ENCODE data around the gene FAM168A.
"Not testable (repeated sequence)": the region's sequence is repeated elsewhere in the genome, so short reads cannot be mapped to it uniquely, and the experiment has no call there.

FAM168A gene

DNA sequence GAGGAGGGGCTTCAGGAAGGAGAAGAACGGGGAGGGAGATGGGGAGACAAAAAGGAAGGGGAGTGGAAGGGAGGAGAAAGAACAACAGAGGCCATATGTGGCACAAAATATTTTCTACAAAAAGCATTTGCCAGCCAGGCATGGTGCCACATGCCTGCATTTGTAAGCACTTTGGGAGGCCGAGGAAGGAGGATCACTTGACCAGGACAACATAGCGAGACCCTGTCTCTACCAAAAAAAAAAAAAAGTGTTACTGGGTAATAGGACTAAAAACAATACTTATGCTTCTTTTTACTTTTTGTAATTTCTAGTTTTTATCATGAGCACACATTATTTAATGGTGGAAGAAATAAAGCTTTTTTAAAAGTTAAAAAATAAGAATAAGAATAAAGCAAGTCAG is 5.3 kb downstream of the FAM168A start:
- H3K4me1 ChIP-seq (ENCODE audit: insufficient read depth, insufficient read length), result peaks cover 4% of the 10 kb centered on the region
- H3K9ac ChIP-seq (ENCODE audit: insufficient read length, low read depth), result no peak overlapping the region
- TF ChIP-seq SUZ12 (IDR thresholded peaks at IDR 0.05; ENCODE audit: extremely low read depth, insufficient read depth, insufficient read length), result no peak
- no peak for TF ChIP-seq ZNF274 (IDR thresholded peaks at IDR 0.05; ENCODE audit: low read depth, low read length)
- TF ChIP-seq YY1 (IDR thresholded peaks at IDR 0.05; ENCODE audit: insufficient read depth, insufficient read length), result no peak
- H3K4me3 ChIP-seq (ENCODE audit: insufficient read length, low read depth), result no peak overlapping the region
- H3K27me3 ChIP-seq (ENCODE audit: insufficient read depth, insufficient read length), result no peaks in the 10 kb centered on the region
- no peak for DNase-seq (ENCODE audit: low read depth, low spot score)
- no peaks in the 10 kb centered on the region for H3K9me3 ChIP-seq (ENCODE audit: insufficient read depth, low read length)
- no peaks in the 10 kb centered on the region for H3K36me3 ChIP-seq (ENCODE audit: insufficient read depth, insufficient read length, low read length)

- TF ChIP-seq YY1 (IDR thresholded peaks at IDR 0.05; ENCODE audit: insufficient read depth, insufficient read length) (no peak), SUZ12 (IDR thresholded peaks at IDR 0.05; ENCODE audit: extremely low read depth, insufficient read depth, insufficient read length) (no peak), ZNF274 (IDR thresholded peaks at IDR 0.05; ENCODE audit: low read depth, low read length) (no peak)
- Histone ChIP-seq H3K9ac (ENCODE audit: insufficient read length, low read depth) (no peak overlapping the region), H3K4me1 (ENCODE audit: insufficient read depth, insufficient read length) (peaks cover 2% of the 10 kb centered on the region), H3K4me3 (ENCODE audit: insufficient read length, low read depth) (no peak overlapping the region), H3K36me3 (ENCODE audit: insufficient read depth, insufficient read length, low read length) (no peaks in the 10 kb centered on the region), H3K27me3 (ENCODE audit: insufficient read depth, insufficient read length) (no peaks in the 10 kb centered on the region), H3K9me3 (ENCODE audit: insufficient read depth, low read length) (no peaks in the 10 kb centered on the region)
- no peak for DNase-seq (ENCODE audit: low read depth, low spot score)
These were observed 6.2 kb downstream of the FAM168A start for GRCh38 chr11:73591743-73592142.

GRCh38 chr11:73590991-73591390 is 6.9 kb downstream of the FAM168A start:
- TF ChIP-seq SUZ12 (IDR thresholded peaks at IDR 0.05; ENCODE audit: extremely low read depth, insufficient read depth, insufficient read length), result no peak
- TF ChIP-seq ZNF274 (IDR thresholded peaks at IDR 0.05; ENCODE audit: low read depth, low read length), result no peak
- no peak for TF ChIP-seq YY1 (IDR thresholded peaks at IDR 0.05; ENCODE audit: insufficient read depth, insufficient read length)
- no peak for DNase-seq (ENCODE audit: low read depth, low spot score)
- H3K4me1 ChIP-seq (ENCODE audit: insufficient read depth, insufficient read length), result no peaks in the 10 kb centered on the region
- H3K27me3 ChIP-seq (ENCODE audit: insufficient read depth, insufficient read length), result no peaks in the 10 kb centered on the region
- no peaks in the 10 kb centered on the region for H3K9me3 ChIP-seq (ENCODE audit: insufficient read depth, low read length)
- no peak overlapping the region for H3K9ac ChIP-seq (ENCODE audit: insufficient read length, low read depth)
- H3K4me3 ChIP-seq (ENCODE audit: insufficient read length, low read depth), result no peak overlapping the region
- H3K36me3 ChIP-seq (ENCODE audit: insufficient read depth, insufficient read length, low read length), result no peaks in the 10 kb centered on the region

- Histone ChIP-seq H3K9ac (ENCODE audit: insufficient read length, low read depth) (no peak overlapping the region), H3K4me1 (ENCODE audit: insufficient read depth, insufficient read length) (no peaks in the 10 kb centered on the region), H3K36me3 (ENCODE audit: insufficient read depth, insufficient read length, low read length) (no peaks in the 10 kb centered on the region), H3K4me3 (ENCODE audit: insufficient read length, low read depth) (no peak overlapping the region), H3K27me3 (ENCODE audit: insufficient read depth, insufficient read length) (no peaks in the 10 kb centered on the region), H3K9me3 (ENCODE audit: insufficient read depth, low read length) (no peaks in the 10 kb centered on the region)
- TF ChIP-seq SUZ12 (IDR thresholded peaks at IDR 0.05; ENCODE audit: extremely low read depth, insufficient read depth, insufficient read length) (no peak), ZNF274 (IDR thresholded peaks at IDR 0.05; ENCODE audit: low read depth, low read length) (no peak), YY1 (IDR thresholded peaks at IDR 0.05; ENCODE audit: insufficient read depth, insufficient read length) (no peak)
- DNase-seq (ENCODE audit: low read depth, low spot score), result no peak
These were observed 11.1 kb downstream of the FAM168A start for GRCh38 chr11:73586791-73587190.

DNA sequence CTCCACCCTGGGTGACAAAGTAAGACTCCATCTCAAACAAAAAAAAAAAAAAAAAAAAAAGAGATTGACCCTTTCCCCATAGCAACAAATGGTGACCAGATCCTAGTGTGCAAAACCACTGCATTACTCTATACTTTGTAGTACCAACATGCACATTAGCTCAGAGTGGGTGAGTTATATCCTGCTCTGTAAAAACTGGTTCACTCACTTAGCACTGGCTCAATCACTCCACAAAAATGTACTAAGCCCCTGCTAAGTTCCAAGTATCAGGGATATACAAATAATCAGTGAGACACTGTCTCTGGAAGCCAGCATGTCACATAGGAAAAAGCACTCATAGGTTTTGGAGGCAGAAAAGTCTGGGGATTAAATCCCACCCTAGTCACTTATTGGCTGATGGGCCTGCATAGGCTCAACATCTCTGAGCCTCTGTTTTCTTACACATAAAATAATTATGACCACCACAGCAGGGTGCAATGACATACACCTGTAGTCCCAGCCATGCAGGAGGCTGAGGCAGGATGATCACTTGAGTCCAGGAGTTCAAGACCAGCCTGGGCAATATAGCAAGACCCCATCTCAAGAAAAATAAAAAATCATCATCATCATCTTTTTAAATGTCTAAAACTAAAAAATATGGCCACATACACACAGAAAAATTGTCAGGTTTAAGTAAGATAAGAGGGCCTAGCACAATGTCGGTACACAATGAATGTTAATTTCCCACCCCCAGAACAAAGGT is 11.9 kb downstream of the FAM168A start:
- no peak for DNase-seq (ENCODE audit: low read depth, low spot score)
- Histone ChIP-seq H3K27me3 (ENCODE audit: insufficient read depth, insufficient read length) (no peaks in the 10 kb centered on the region), H3K9me3 (ENCODE audit: insufficient read depth, low read length) (no peaks in the 10 kb centered on the region), H3K4me3 (ENCODE audit: insufficient read length, low read depth) (no peak overlapping the region), H3K9ac (ENCODE audit: insufficient read length, low read depth) (no peak overlapping the region), H3K4me1 (ENCODE audit: insufficient read depth, insufficient read length) (no peaks in the 10 kb centered on the region), H3K36me3 (ENCODE audit: insufficient read depth, insufficient read length, low read length) (no peaks in the 10 kb centered on the region)
- no peak for TF ChIP-seq SUZ12 (IDR thresholded peaks at IDR 0.05; ENCODE audit: extremely low read depth, insufficient read depth, insufficient read length)
- no peak for TF ChIP-seq YY1 (IDR thresholded peaks at IDR 0.05; ENCODE audit: insufficient read depth, insufficient read length)
- no peak for TF ChIP-seq ZNF274 (IDR thresholded peaks at IDR 0.05; ENCODE audit: low read depth, low read length)

GRCh38 chr11:73584831-73585230 is 13.1 kb downstream of the FAM168A start:
- Histone ChIP-seq H3K9me3 (ENCODE audit: insufficient read depth, low read length) (no peaks in the 10 kb centered on the region), H3K27me3 (ENCODE audit: insufficient read depth, insufficient read length) (no peaks in the 10 kb centered on the region), H3K4me3 (ENCODE audit: insufficient read length, low read depth) (no peak overlapping the region), H3K9ac (ENCODE audit: insufficient read length, low read depth) (no peak overlapping the region), H3K4me1 (ENCODE audit: insufficient read depth, insufficient read length) (no peaks in the 10 kb centered on the region), H3K36me3 (ENCODE audit: insufficient read depth, insufficient read length, low read length) (no peaks in the 10 kb centered on the region)
- no peak for DNase-seq (ENCODE audit: low read depth, low spot score)
- TF ChIP-seq YY1 (IDR thresholded peaks at IDR 0.05; ENCODE audit: insufficient read depth, insufficient read length) (no peak), ZNF274 (IDR thresholded peaks at IDR 0.05; ENCODE audit: low read depth, low read length) (no peak)

GRCh38 chr11:73582653-73583052 is 15.3 kb downstream of the FAM168A start:
- Histone ChIP-seq H3K4me1 (ENCODE audit: insufficient read depth, insufficient read length) (no peaks in the 10 kb centered on the region), H3K9me3 (ENCODE audit: insufficient read depth, low read length) (no peaks in the 10 kb centered on the region), H3K36me3 (ENCODE audit: insufficient read depth, insufficient read length, low read length) (no peaks in the 10 kb centered on the region), H3K27me3 (ENCODE audit: insufficient read depth, insufficient read length) (no peaks in the 10 kb centered on the region), H3K9ac (ENCODE audit: insufficient read length, low read depth) (no peak overlapping the region), H3K4me3 (ENCODE audit: insufficient read length, low read depth) (no peak overlapping the region)
- TF ChIP-seq ZNF274 (IDR thresholded peaks at IDR 0.05; ENCODE audit: low read depth, low read length) (no peak), YY1 (IDR thresholded peaks at IDR 0.05; ENCODE audit: insufficient read depth, insufficient read length) (no peak), SUZ12 (IDR thresholded peaks at IDR 0.05; ENCODE audit: extremely low read depth, insufficient read depth, insufficient read length) (no peak)
- no peak for DNase-seq (ENCODE audit: low read depth, low spot score)

DNA sequence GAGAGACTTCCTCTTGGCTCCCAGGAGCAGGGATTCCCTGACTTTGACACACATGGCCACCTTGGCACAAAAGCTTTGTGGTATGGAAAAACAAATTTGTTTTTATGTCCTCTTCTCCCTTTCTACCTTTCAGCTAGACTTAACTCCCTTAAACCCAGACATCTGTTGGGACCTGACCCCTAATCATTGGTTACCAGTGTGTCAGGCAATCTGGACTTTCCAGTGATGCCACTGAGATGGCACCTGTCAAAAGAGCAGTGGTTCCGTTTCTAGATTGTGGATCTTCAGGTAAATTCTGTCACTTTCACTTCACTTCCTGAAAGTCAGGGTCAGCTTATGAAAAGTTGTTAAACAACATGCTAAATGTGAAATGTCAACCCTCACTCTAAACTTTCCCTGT is 17.2 kb downstream of the FAM168A start:
- H3K4me3 ChIP-seq (ENCODE audit: insufficient read length, low read depth); DNase-seq (ENCODE audit: low read depth, low spot score); H3K36me3 ChIP-seq (ENCODE audit: insufficient read depth, insufficient read length, low read length); H3K9ac ChIP-seq (ENCODE audit: insufficient read length, low read depth); H3K27me3 ChIP-seq (ENCODE audit: insufficient read depth, insufficient read length); H3K4me1 ChIP-seq (ENCODE audit: insufficient read depth, insufficient read length); H3K9me3 ChIP-seq (ENCODE audit: insufficient read depth, low read length): not testable (repeated sequence)
